GM19025 (cell line): ENCODE measurements around the gene LRRC27.
"Not testable (repeated sequence)": the region's sequence is repeated elsewhere in the genome, so short reads cannot be mapped to it uniquely, and the experiment has no call there.

Source experiments
- ATAC-seq: cut with Tn5 transposase; IDR thresholded peaks from one replicate; pipeline ENCODE4 v1.9.1; 2021; ENCODE audit warnings: mild to moderate bottlenecking, low read depth, moderate library complexity; ENCODE audit not compliant: unreplicated experiment

The LRRC27 gene

GRCh38 chr10:132369636-132370185 lies 37.7 kb downstream of the LRRC27 start:
- no peak for ATAC-seq

GRCh38 chr10:132370426-132371340 lies 38.7 kb downstream of the LRRC27 start:
- ATAC-seq = no peak

GRCh38 chr10:132371641-132372081 lies 39.7 kb downstream of the LRRC27 start:
- no peak for ATAC-seq

- ATAC-seq = no peak
Observed at GRCh38 chr10:132372516-132373095, 40.6 kb downstream of the LRRC27 start.

- no peak for ATAC-seq
Observed at GRCh38 chr10:132373241-132373955, 41.4 kb downstream of the LRRC27 start.

GRCh38 chr10:132374176-132374575 lies 42.2 kb downstream of the LRRC27 start:
- ATAC-seq = no peak

- no peak for ATAC-seq
Observed at GRCh38 chr10:132374612-132375011, 42.6 kb downstream of the LRRC27 start.

GRCh38 chr10:132375116-132375794 lies 43.3 kb downstream of the LRRC27 start:
- ATAC-seq = no peak

GRCh38 chr10:132375795-132376297 lies 43.9 kb downstream of the LRRC27 start:
- ATAC-seq = no peak

GRCh38 chr10:132376394-132376851 lies 44.4 kb downstream of the LRRC27 start:
- ATAC-seq = no peak

- no peak for ATAC-seq
Observed at GRCh38 chr10:132377326-132377725, 45.3 kb downstream of the LRRC27 start.

GRCh38 chr10:132379026-132379425 lies 47.0 kb downstream of the LRRC27 start:
- ATAC-seq = not testable (repeated sequence)

- ATAC-seq = not testable (repeated sequence)
Observed at GRCh38 chr10:132380986-132381385, 49.0 kb downstream of the LRRC27 start.

- no peak for ATAC-seq
Observed at GRCh38 chr10:132381741-132382140, 49.7 kb downstream of the LRRC27 start.

GRCh38 chr10:132382231-132382922 lies 50.4 kb downstream of the LRRC27 start:
- no peak for ATAC-seq

- no peak for ATAC-seq
Observed at GRCh38 chr10:132383101-132383500, 51.1 kb downstream of the LRRC27 start.

GRCh38 chr10:132383751-132384196 lies 51.8 kb downstream of the LRRC27 start:
- ATAC-seq = no peak

GRCh38 chr10:132384618-132385388 lies 52.8 kb downstream of the LRRC27 start:
- ATAC-seq = no peak

- ATAC-seq = no peak
Observed at GRCh38 chr10:132385389-132385667, 53.3 kb downstream of the LRRC27 start.
